ENCODE data around the gene CABP7. TPM values are rescaled to one million over a fixed set of nuclear protein-coding genes. Genes with fewer than 3 reads are reported as not detected.

The CABP7 gene
- total and polyA plus RNA-seq, 2 of the 8 experiments (the other 6 are each of a cell fraction or from before 2014, with no cell fraction given), result 0.20 to 0.36 TPM

- no peak overlapping the region for H3K4me2 ChIP-seq (ENCODE audit: insufficient read depth in 1 of 2, low read depth in 2 of 2, low read length in 2 of 2)
- FAIRE-seq (no peak), DNase-seq (ENCODE audit: low read depth in 1 of 2, low spot score in 2 of 2) (no peak)
- H3K18ac ChIP-seq (ENCODE audit: extremely low read depth, low read length), result no peak overlapping the region
- H4K20me1 ChIP-seq (replicated peaks in 1 of 2; ENCODE audit: control insufficient read depth in 1 of 2, insufficient read depth in 2 of 2, low read length in 2 of 2), result no peaks in the 10 kb centered on the region
- no peaks in the 10 kb centered on the region; the same call in 1 of the 2 replicates for H3K79me1 ChIP-seq (ENCODE audit: low read depth, low read length)
- H3K4ac ChIP-seq (replicated peaks; ENCODE audit: insufficient read length, low read depth, low read length), result no peak overlapping the region
- no peaks in the 10 kb centered on the region for H3K27me3 ChIP-seq (replicated peaks in 1 of 4; ENCODE audit: control insufficient read depth in 3 of 4, extremely low read depth in 1 of 4, insufficient read depth in 3 of 4, low read length in 3 of 4)
- no peak overlapping the region for H2BK120ac ChIP-seq (replicated peaks; ENCODE audit: low read depth, low read length)
- no peak overlapping the region for H3K9ac ChIP-seq (replicated peaks in 1 of 4; ENCODE audit: extremely low read depth in 1 of 4, low read depth in 3 of 4, low read length in 3 of 4)
- no peak overlapping the region for H3K27ac ChIP-seq (ENCODE audit: low read depth, low read length)
- H3K56ac ChIP-seq (replicated peaks; ENCODE audit: insufficient read length, low read depth, low read length), result no peak overlapping the region
- no peaks in the 10 kb centered on the region for H3K9me3 ChIP-seq (ENCODE audit: insufficient read depth in 2 of 2, low read depth in 1 of 2, low read length in 1 of 2)
- H3K4me1 ChIP-seq (replicated peaks in 1 of 4; ENCODE audit: control insufficient read depth in 3 of 4, insufficient read depth in 4 of 4, low read length in 3 of 4), result peaks cover 0 to 12% (median 7%) of the 10 kb centered on the region in 4 experiments; a peak in 6 of 7 replicates
- H3K23ac ChIP-seq (ENCODE audit: insufficient read length), result no peak overlapping the region
- no peaks in the 10 kb centered on the region for H3K79me2 ChIP-seq (ENCODE audit: control insufficient read depth in 1 of 2, insufficient read depth in 2 of 2, low read length in 2 of 2)
- no peak overlapping the region for H3K4me3 ChIP-seq (ENCODE audit: extremely low read depth in 1 of 4, insufficient read depth in 2 of 4, low read depth in 3 of 4, low read length in 4 of 4)
- H3K14ac ChIP-seq (ENCODE audit: insufficient read length), result no peak overlapping the region
- H2AFZ ChIP-seq (ENCODE audit: low read length), result no peak overlapping the region
- H4K5ac ChIP-seq (ENCODE audit: insufficient read length, low read depth, low read length), result no peak overlapping the region
- TF ChIP-seq CHD1 (IDR thresholded peaks at IDR 0.05; ENCODE audit: low read depth, low read length) (no peak), YY1 (IDR thresholded peaks at IDR 0.05; ENCODE audit: low read depth, low read length) (no peak), CHD2 (IDR thresholded peaks at IDR 0.05; ENCODE audit: low read length) (no peak), CBX5 (IDR thresholded peaks at IDR 0.05; ENCODE audit: low read depth, low read length) (no peak), SIRT6 (IDR thresholded peaks at IDR 0.05; ENCODE audit: low read length) (no peak), FOSL1 (IDR thresholded peaks at IDR 0.05; ENCODE audit: insufficient read depth, low read depth, low read length) (no peak), CTCF (IDR thresholded peaks at IDR 0.05; ENCODE audit: control extremely low read depth in 1 of 3, insufficient read depth in 1 of 3, low read depth in 1 of 3, low read length in 3 of 3) (no peak)
- H2BK20ac ChIP-seq (ENCODE audit: low read length), result no peak overlapping the region; the same call in 1 of the 2 replicates
- 63% methylated on average over 1 of the region's 1 CpG; no CpG with 5 or more reads in 1 of the 2 experiments for WGBS, 2 experiments (ENCODE audit: extremely low coverage in 1 of 2, insufficient coverage in 1 of 2, insufficient read length in 1 of 2, insufficient replicate concordance in 2 of 2, low coverage in 1 of 2, low lambda C conversion rate in 2 of 2, missing lambda C conversion rate in 1 of 2)
- H3K23me2 ChIP-seq (ENCODE audit: low read depth, low read length), result no peaks in the 10 kb centered on the region
- ChIA-PET POLR2A (ENCODE audit: partially characterized antibody) (no interaction called here), CTCF (ENCODE audit: partially characterized antibody) (interaction anchor here (1.1 kb wide), 1 partner anchor 34 kb away, joined by 3 read pairs; no protein-coding TSS in a partner anchor)
- H2BK12ac ChIP-seq (ENCODE audit: low read depth, low read length), result no peak overlapping the region
- no peak overlapping the region for H4K91ac ChIP-seq (replicated peaks; ENCODE audit: insufficient read length, low read length)
- H2AK5ac ChIP-seq (ENCODE audit: low read depth, low read length), result no peak overlapping the region
- H2BK5ac ChIP-seq (ENCODE audit: low read depth, low read length), result no peak overlapping the region
- no peaks in the 10 kb centered on the region for H3K36me3 ChIP-seq (ENCODE audit: control insufficient read depth in 2 of 4, insufficient read depth in 4 of 4, low read length in 3 of 4)
- peak overlapping the region; percentile 88; the same call in 1 of the 2 replicates for H2BK15ac ChIP-seq (ENCODE audit: low read length)
- H4K8ac ChIP-seq (ENCODE audit: extremely low read depth, insufficient read depth, low read length), result peak overlapping the region; percentile 19; the same call in 1 of the 2 replicates
These were observed 15.6 kb downstream of the CABP7 start for GRCh38 chr22:29735416-29735815.

All from H1 (cell line).